ENCODE data around the gene RIPK4. TPM values are rescaled to one million over a fixed set of nuclear protein-coding genes. Genes with fewer than 3 reads are reported as not detected.

The RIPK4 gene
- total RNA-seq, 1 experiment from 2014 or later, result 67.4 TPM

DNA sequence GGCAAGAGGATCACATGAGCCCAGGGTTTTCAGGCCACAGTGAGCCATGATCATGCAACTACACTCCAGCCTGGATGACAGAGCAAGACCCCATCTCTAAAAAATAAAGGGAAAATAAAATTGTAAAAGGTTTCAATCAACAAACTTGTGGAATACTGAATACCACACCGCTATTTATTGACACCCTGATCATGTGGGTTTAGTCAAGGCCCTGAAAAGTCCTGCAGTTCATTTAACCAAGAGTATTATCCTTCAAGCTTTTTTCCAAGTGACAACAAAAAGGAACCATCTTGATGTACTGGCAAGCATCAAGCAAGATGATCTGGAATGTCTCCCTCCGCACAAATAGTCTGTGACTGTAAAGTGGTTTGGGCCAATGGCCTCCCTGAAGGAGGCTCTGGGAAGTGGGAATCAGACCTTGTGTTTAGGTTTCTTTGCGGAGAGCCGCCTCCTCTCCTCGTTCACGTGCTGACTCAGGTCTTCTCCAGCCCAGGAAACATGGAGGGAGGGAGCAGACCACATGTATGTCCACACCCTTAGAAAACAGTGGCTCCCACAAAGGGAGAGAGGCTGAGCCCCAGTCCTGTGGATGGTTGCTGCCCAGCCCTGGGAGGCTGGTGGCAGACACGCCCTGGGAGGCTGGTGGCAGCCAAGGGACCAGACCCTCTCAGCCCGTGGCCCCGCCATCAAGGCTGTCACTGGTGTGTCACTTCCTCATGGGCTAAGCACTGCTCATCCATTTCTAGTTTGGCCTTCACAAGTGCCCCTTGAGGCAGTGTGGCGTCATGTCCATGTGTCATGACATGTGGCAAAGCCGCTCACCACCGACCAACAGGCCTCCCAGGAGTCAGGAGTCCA is 56.7 kb downstream of the RIPK4 start:
- H3K4me3 ChIP-seq (ENCODE audit: low read depth in 2 of 2, low read length in 2 of 2), result no peak overlapping the region
- no peaks in the 10 kb centered on the region for H3K36me3 ChIP-seq (ENCODE audit: control insufficient read depth, insufficient read depth, low read length)
- intact Hi-C loops (cut with micrococcal nuclease; ENCODE audit: unreplicated experiment) (no loop called here), in situ Hi-C loops (cut with HindIII; ENCODE audit: low pct_unique_long_range_greater_than_20kb, low sequenced_read_pairs) (no loop called here)
- no peak for DNase-seq (ENCODE audit: low read depth, low spot score)
- no peaks in the 10 kb centered on the region for H3K27me3 ChIP-seq (ENCODE audit: control insufficient read depth, insufficient read depth, low read length)
- H3K4me1 ChIP-seq (ENCODE audit: control insufficient read depth, insufficient read depth, low read length), result peaks cover 10% of the 10 kb centered on the region
- H3K9me3 ChIP-seq (ENCODE audit: control insufficient read depth, insufficient read depth, low read depth, low read length), result no peaks in the 10 kb centered on the region
- ChIA-PET CTCF (no interaction called here), POLR2A (no interaction called here)
- BruUV-seq (replicated peaks), result no TSS peak
- TF ChIP-seq TCF7L2 (IDR thresholded peaks at IDR 0.05; ENCODE audit: low read depth, low read length) (no peak), POLR2AphosphoS5 (IDR thresholded peaks at IDR 0.05; ENCODE audit: low read depth, low read length) (no peak), SIN3A (IDR thresholded peaks at IDR 0.05; ENCODE audit: borderline replicate concordance, insufficient read depth, low read depth, low read length) (no peak)
- TF ChIP-seq, protein P1, sequence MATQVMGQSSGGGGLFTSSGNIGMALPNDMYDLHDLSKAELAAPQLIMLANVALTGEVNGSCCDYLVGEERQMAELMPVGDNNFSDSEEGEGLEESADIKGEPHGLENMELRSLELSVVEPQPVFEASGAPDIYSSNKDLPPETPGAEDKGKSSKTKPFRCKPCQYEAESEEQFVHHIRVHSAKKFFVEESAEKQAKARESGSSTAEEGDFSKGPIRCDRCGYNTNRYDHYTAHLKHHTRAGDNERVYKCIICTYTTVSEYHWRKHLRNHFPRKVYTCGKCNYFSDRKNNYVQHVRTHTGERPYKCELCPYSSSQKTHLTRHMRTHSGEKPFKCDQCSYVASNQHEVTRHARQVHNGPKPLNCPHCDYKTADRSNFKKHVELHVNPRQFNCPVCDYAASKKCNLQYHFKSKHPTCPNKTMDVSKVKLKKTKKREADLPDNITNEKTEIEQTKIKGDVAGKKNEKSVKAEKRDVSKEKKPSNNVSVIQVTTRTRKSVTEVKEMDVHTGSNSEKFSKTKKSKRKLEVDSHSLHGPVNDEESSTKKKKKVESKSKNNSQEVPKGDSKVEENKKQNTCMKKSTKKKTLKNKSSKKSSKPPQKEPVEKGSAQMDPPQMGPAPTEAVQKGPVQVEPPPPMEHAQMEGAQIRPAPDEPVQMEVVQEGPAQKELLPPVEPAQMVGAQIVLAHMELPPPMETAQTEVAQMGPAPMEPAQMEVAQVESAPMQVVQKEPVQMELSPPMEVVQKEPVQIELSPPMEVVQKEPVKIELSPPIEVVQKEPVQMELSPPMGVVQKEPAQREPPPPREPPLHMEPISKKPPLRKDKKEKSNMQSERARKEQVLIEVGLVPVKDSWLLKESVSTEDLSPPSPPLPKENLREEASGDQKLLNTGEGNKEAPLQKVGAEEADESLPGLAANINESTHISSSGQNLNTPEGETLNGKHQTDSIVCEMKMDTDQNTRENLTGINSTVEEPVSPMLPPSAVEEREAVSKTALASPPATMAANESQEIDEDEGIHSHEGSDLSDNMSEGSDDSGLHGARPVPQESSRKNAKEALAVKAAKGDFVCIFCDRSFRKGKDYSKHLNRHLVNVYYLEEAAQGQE (IDR thresholded peaks at IDR 0.05; ENCODE audit: insufficient read depth in 1 of 2, low read depth in 2 of 2, low read length in 1 of 2), result no peak
- TF ChIP-seq, protein P2, sequence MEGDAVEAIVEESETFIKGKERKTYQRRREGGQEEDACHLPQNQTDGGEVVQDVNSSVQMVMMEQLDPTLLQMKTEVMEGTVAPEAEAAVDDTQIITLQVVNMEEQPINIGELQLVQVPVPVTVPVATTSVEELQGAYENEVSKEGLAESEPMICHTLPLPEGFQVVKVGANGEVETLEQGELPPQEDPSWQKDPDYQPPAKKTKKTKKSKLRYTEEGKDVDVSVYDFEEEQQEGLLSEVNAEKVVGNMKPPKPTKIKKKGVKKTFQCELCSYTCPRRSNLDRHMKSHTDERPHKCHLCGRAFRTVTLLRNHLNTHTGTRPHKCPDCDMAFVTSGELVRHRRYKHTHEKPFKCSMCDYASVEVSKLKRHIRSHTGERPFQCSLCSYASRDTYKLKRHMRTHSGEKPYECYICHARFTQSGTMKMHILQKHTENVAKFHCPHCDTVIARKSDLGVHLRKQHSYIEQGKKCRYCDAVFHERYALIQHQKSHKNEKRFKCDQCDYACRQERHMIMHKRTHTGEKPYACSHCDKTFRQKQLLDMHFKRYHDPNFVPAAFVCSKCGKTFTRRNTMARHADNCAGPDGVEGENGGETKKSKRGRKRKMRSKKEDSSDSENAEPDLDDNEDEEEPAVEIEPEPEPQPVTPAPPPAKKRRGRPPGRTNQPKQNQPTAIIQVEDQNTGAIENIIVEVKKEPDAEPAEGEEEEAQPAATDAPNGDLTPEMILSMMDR (IDR thresholded peaks at IDR 0.05), result no peak
- ATAC-seq, result no peak
- H3K27ac ChIP-seq (ENCODE audit: low read length), result peak overlapping the region; percentile 48; the same call in 1 of the 2 replicates

DNA sequence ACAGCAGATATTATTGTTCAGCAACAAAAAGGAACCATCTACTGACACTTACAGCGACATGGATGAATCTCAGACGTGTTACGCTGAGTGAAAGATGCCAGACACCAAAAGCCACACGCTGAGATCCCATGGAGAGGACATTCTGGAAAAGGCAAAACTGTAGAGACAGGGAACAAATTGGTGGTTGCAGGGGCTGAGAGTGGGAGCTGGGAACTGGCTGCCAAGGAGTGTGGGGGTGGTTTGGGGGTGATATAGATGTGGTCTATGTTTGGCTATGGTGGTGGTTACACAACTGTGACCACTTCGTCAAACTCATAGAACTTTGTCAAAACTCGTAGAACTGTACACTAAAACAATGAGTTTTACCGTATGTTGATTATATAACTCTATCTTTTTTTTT is 57.7 kb downstream of the RIPK4 start:
- H3K27me3 ChIP-seq (ENCODE audit: control insufficient read depth, insufficient read depth, low read length), result no peaks in the 10 kb centered on the region
- H3K4me3 ChIP-seq (ENCODE audit: low read depth in 2 of 2, low read length in 2 of 2), result no peak overlapping the region
- ChIA-PET CTCF (interaction anchor here (0.6 kb wide), 1 partner anchor 69 kb away, joined by 4 read pairs; no protein-coding TSS in a partner anchor), POLR2A (no interaction called here)
- DNase-seq (ENCODE audit: low read depth, low spot score) (no peak), ATAC-seq (no peak)
- in situ Hi-C loops (cut with HindIII; ENCODE audit: low pct_unique_long_range_greater_than_20kb, low sequenced_read_pairs), result no loop called here
- H3K36me3 ChIP-seq (ENCODE audit: control insufficient read depth, insufficient read depth, low read length), result no peaks in the 10 kb centered on the region
- no TSS peak for BruUV-seq (replicated peaks)
- H3K9me3 ChIP-seq (ENCODE audit: control insufficient read depth, insufficient read depth, low read depth, low read length), result no peaks in the 10 kb centered on the region
- no peak for TF ChIP-seq SIN3A (IDR thresholded peaks at IDR 0.05; ENCODE audit: borderline replicate concordance, insufficient read depth, low read depth, low read length)
- no peak for TF ChIP-seq TCF7L2 (IDR thresholded peaks at IDR 0.05; ENCODE audit: low read depth, low read length)
- TF ChIP-seq, protein P1 (IDR thresholded peaks at IDR 0.05; ENCODE audit: insufficient read depth in 1 of 2, low read depth in 2 of 2, low read length in 1 of 2), result no peak
- TF ChIP-seq, protein P2 (IDR thresholded peaks at IDR 0.05), result no peak
- TF ChIP-seq POLR2AphosphoS5 (IDR thresholded peaks at IDR 0.05; ENCODE audit: low read depth, low read length), result no peak
- H3K4me1 ChIP-seq (ENCODE audit: control insufficient read depth, insufficient read depth, low read length), result peaks cover 10% of the 10 kb centered on the region
- intact Hi-C loops (cut with micrococcal nuclease; ENCODE audit: unreplicated experiment), result no loop called here
- H3K27ac ChIP-seq (ENCODE audit: low read length), result peak overlapping the region; percentile 8; the same call in 1 of the 2 replicates

All from Panc1 (cell line).